Natural killer cell (primary cell): ENCODE results near the gene FAM43A. TPM values are rescaled to one million over a fixed set of nuclear protein-coding genes. Genes with fewer than 3 reads are reported as not detected.

ENCODE experiments used
- ATAC-seq, 3 donors: fragments of 150-1000 bp in 2 of 3; fragments of 200-7000 bp in 1 of 3; cut with Tn5 transposase; 1 replicate in 1 of 3; 2 replicates in 2 of 3; pipeline ENCODE4 v1.10.0; 2021; ENCODE audit warnings: mild to moderate bottlenecking in 2 of 3, moderate library complexity in 2 of 3
- DNase-seq, 2 donors: peaks; one replicate each; pipeline versions ENCODE4 v3.0.0 to v3.0.0-alpha.2; 2013 to 2021; ENCODE audit warnings: mixed read lengths in 1 of 2
- H3K27ac ChIP-seq: one replicate; pipeline ENCODE4 v1.5.1; 2013; ENCODE audit warnings: mild to moderate bottlenecking, low read length
- H3K27me3 ChIP-seq: one replicate; pipeline ENCODE4 v1.6.1; 2013; ENCODE audit warnings: low read length; ENCODE audit not compliant: control insufficient read depth, insufficient read depth
- H3K36me3 ChIP-seq: one replicate; pipeline ENCODE4 v1.6.1; 2013; ENCODE audit warnings: low read length; ENCODE audit not compliant: control insufficient read depth, insufficient read depth
- H3K4me1 ChIP-seq: one replicate; pipeline ENCODE4 v1.6.1; 2013; ENCODE audit warnings: low read length; ENCODE audit not compliant: control insufficient read depth, insufficient read depth
- H3K4me3 ChIP-seq: one replicate; pipeline ENCODE4 v1.5.1; 2013; ENCODE audit warnings: low read length
- H3K9me3 ChIP-seq: one replicate; pipeline ENCODE4 v1.6.1; 2013; ENCODE audit warnings: low read length; ENCODE audit not compliant: control insufficient read depth, insufficient read depth
- H3K27ac Mint-ChIP-seq, 2 donors: one replicate each; pipeline ENCODE4 v1.8.0; 2022; ENCODE audit warnings: mild to moderate bottlenecking in 2 of 2, mixed read lengths in 2 of 2, moderate library complexity in 1 of 2
- H3K27me3 Mint-ChIP-seq, 2 donors: one replicate each; pipeline ENCODE4 v1.8.0; 2022; ENCODE audit warnings: low read depth in 2 of 2, mixed read lengths in 2 of 2
- H3K36me3 Mint-ChIP-seq: one replicate; pipeline ENCODE4 v1.8.0; 2022; ENCODE audit warnings: mixed read lengths
- H3K4me1 Mint-ChIP-seq, 2 donors: one replicate each; pipeline ENCODE4 v1.8.0; 2022; ENCODE audit warnings: mixed read lengths in 2 of 2
- H3K4me3 Mint-ChIP-seq: one replicate; pipeline ENCODE4 v1.8.0; 2022; ENCODE audit warnings: mild to moderate bottlenecking, moderate library complexity, mixed read lengths
- H3K9me3 Mint-ChIP-seq, 2 donors: one replicate each; pipeline ENCODE4 v1.8.0; 2022; ENCODE audit warnings: mixed read lengths in 2 of 2
- CTCF ChIP-seq: fragments of 200-600 bp; IDR thresholded peaks from one replicate; pipeline ENCODE4 v1.8.0; 2022; ENCODE audit warnings: antibody characterized with exemption
- WGBS: methylation state at CpG from one replicate; pipeline ENCODE4 v1.1.7; 2013; ENCODE audit warnings: missing lambda C conversion rate; ENCODE audit not compliant: insufficient coverage; 5-methylcytosine and 5-hydroxymethylcytosine counted together
- intact Hi-C: fragments of 100-400 bp; cut with micrococcal nuclease; formaldehyde crosslinking; loops from one replicate; pipeline ENCODE4 v1.14.2; 2022
- total RNA-seq, 4 donors: library from RNA; stranded (reverse); fragments of 120-200 nt in 1 of 4; gene quantifications; one replicate each; pipeline versions ENCODE4 v1.2.3 to v1.2.4, GENCODE V29; 2013 to 2022

Gene FAM43A
- total RNA-seq, 3 donors from 2014 or later (not counting 1 experiment from before 2014, with no cell fraction given) = 13.2 to 35.2 (median 21.6) TPM

DNA sequence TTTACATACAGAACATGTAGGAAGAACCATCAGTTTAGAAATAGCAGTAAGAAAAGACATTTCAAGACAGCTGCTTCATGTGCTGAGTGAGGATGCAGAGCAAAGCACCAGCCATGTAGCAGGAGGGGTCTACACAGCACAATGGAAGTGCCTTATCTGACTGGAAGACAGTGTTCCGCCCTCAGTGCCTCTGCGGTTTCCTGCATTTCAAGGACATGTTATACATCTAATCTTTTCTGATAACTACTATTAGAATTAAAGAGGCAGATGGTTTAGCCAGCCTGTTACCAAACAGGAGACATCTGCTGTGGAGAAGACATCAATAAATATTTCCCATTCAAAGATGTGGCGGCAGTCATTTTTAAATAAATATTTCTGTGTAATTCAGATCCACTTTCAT, 24.3 kb upstream of the FAM43A start:
- Histone ChIP-seq H3K4me3 (no peak overlapping the region), H3K27ac (no peak overlapping the region), H3K4me1 (no peaks in the 10 kb centered on the region), H3K27me3 (no peaks in the 10 kb centered on the region), H3K9me3 (no peaks in the 10 kb centered on the region), H3K36me3 (peaks cover 59% of the 10 kb centered on the region)
- WGBS = 80% methylated on average over 1 of the region's 3 CpGs
- no peak for ATAC-seq
- no peak overlapping the region for H3K4me3 Mint-ChIP-seq
- H3K4me1 Mint-ChIP-seq = peaks cover 4 to 11% of the 10 kb centered on the region in 2 donors
- no peaks in the 10 kb centered on the region for H3K9me3 Mint-ChIP-seq
- H3K36me3 Mint-ChIP-seq = peaks cover 24% of the 10 kb centered on the region
- DNase-seq = no peak
- intact Hi-C loops = no loop called here
- TF ChIP-seq CTCF = no peak
- no peaks in the 10 kb centered on the region for H3K27me3 Mint-ChIP-seq
- H3K27ac Mint-ChIP-seq = peak overlapping the region in 1 of 2 donors; percentile 46

DNA sequence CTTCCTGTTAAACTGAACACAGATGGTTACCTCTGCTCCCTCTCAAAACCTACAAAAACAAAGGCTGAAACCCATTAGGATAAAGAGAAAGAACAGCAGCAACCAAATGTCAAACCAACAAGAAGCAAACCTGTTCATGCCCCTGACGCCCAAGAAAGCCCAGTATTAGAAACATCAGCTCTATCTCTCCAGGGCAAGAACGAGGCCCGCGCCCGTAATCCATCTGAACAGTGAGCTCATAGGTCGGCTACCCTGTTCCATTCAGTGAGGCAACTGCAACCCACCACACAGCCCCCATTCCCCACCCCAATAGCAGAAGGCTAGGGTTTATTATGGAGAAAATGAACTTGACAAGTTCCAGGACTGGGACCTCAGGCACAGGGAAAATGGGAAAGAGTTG, 23.7 kb upstream of the FAM43A start:
- no peak for DNase-seq
- H3K4me3 Mint-ChIP-seq = no peak overlapping the region
- Histone ChIP-seq H3K27me3 (no peaks in the 10 kb centered on the region), H3K4me3 (no peak overlapping the region), H3K9me3 (no peaks in the 10 kb centered on the region), H3K36me3 (peaks cover 59% of the 10 kb centered on the region), H3K27ac (no peak overlapping the region), H3K4me1 (no peaks in the 10 kb centered on the region)
- intact Hi-C loops = no loop called here
- 68% methylated on average over 5 of the region's 6 CpGs for WGBS
- TF ChIP-seq CTCF = no peak
- no peaks in the 10 kb centered on the region for H3K9me3 Mint-ChIP-seq
- ATAC-seq = no peak
- no peaks in the 10 kb centered on the region for H3K27me3 Mint-ChIP-seq
- peaks cover 25% of the 10 kb centered on the region for H3K36me3 Mint-ChIP-seq
- H3K27ac Mint-ChIP-seq = no peak overlapping the region
- H3K4me1 Mint-ChIP-seq = peaks cover 4 to 11% of the 10 kb centered on the region in 2 donors

- H3K4me3 Mint-ChIP-seq = no peak overlapping the region
- H3K27ac Mint-ChIP-seq = no peak overlapping the region
- intact Hi-C loops = no loop called here
- Histone ChIP-seq H3K27ac (no peak overlapping the region), H3K27me3 (no peaks in the 10 kb centered on the region), H3K9me3 (no peaks in the 10 kb centered on the region), H3K36me3 (peaks cover 53% of the 10 kb centered on the region), H3K4me1 (no peaks in the 10 kb centered on the region), H3K4me3 (no peak overlapping the region)
- no peak for TF ChIP-seq CTCF
- DNase-seq (no peak), ATAC-seq (peak in 1 of 3 donors; percentile 70)
- peaks cover 17% of the 10 kb centered on the region for H3K36me3 Mint-ChIP-seq
- no peaks in the 10 kb centered on the region for H3K9me3 Mint-ChIP-seq
- H3K4me1 Mint-ChIP-seq = peaks cover 16 to 23% of the 10 kb centered on the region in 2 donors
- H3K27me3 Mint-ChIP-seq = no peaks in the 10 kb centered on the region
- 91% methylated on average over 7 of the region's 7 CpGs for WGBS
Measured at GRCh38 chr3:194664857-194665256, 20.8 kb upstream of the FAM43A start.

DNA sequence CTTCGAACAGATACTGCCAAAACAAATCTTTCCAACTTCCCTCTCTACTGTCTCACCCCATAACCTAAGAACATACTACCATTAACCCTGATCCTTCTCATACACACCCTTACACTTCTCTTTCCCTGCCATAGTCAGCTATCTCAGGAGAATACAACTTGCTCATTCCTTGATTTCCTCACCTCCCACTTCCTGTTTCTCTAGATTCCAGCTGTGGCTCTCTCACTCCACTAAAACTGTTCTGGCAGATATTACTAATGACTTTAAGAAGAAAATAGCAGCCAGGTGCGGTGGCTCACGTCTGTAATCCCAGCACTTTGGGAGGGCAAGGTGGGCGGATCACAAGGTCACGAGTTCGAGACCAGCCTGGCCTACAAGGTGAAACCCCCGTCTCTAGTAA, 18.3 kb upstream of the FAM43A start:
- H3K27ac ChIP-seq = no peak overlapping the region
- Mint-ChIP-seq H3K9me3 (no peaks in the 10 kb centered on the region), H3K4me1 (peaks cover 24 to 33% of the 10 kb centered on the region in 2 donors), H3K27ac (no peak overlapping the region), H3K4me3 (no peak overlapping the region), H3K36me3 (peaks cover 17% of the 10 kb centered on the region), H3K27me3 (no peaks in the 10 kb centered on the region)
- 82% methylated on average over 7 of the region's 7 CpGs for WGBS
- TF ChIP-seq CTCF = no peak
- peaks cover 8% of the 10 kb centered on the region for H3K4me1 ChIP-seq
- intact Hi-C loops = no loop called here
- peaks cover 44% of the 10 kb centered on the region for H3K36me3 ChIP-seq
- ATAC-seq (no peak), DNase-seq (no peak)
- no peaks in the 10 kb centered on the region for H3K9me3 ChIP-seq
- no peak overlapping the region for H3K4me3 ChIP-seq
- H3K27me3 ChIP-seq = no peaks in the 10 kb centered on the region
